ENCODE measurements around the gene BEST1. TPM values are rescaled to one million over a fixed set of nuclear protein-coding genes. Genes with fewer than 3 reads are reported as not detected.

BEST1 gene
- total RNA-seq, 1 experiment from 2014 or later: 2.3 TPM

GRCh38 chr11:61949169-61950034 lies 749 bp upstream of the BEST1 start:
- H3K9me3 ChIP-seq (ENCODE audit: control insufficient read depth in 1 of 2, insufficient read depth in 1 of 2, low read depth in 1 of 2, low read length in 2 of 2): no peaks in the 10 kb centered on the region
- POLR2A ChIA-PET: interaction anchor here (0.6 to 5.5 kb wide), 17 partner anchors 12 to 162 kb away, joined by 3 to 60 read pairs (median 5); partner anchors contain the start of gene FTH1
- RAD21 ChIA-PET (ENCODE audit: low non-redundant PET in 1 of 2, low total read pairs in 2 of 2, uncharacterized antibody in 2 of 2, unreplicated experiment in 2 of 2): interaction anchor here (0.7 to 1.1 kb wide), 3 partner anchors 34 to 104 kb away, joined by 4 to 13 read pairs (median 4); no protein-coding TSS in a partner anchor
- ATAC-seq: peak; percentile 65
- H3K9ac ChIP-seq (ENCODE audit: low read length): no peak overlapping the region
- H3K4me3 ChIP-seq (replicated peaks in 1 of 2; ENCODE audit: low read depth in 1 of 2, low read length in 2 of 2): no peak overlapping the region
- BruUV-seq (replicated peaks): TSS peak; percentile 100
- peak; percentile 81 for DNase-seq (ENCODE audit: low read depth, low spot score)
- intact Hi-C loops (cut with micrococcal nuclease): loop anchor here (2.0 kb wide), 1 partner anchor 133 kb away; no protein-coding TSS in a partner anchor
- CTCF ChIA-PET: interaction anchor here (0.7 to 6.4 kb wide), 8 partner anchors 10 to 159 kb away, joined by 3 to 162 read pairs (median 8); partner anchors contain the start of genes FEN1 and TMEM258
- H3K9me2 ChIP-seq (ENCODE audit: insufficient read depth): no peaks in the 10 kb centered on the region
- TF ChIP-seq POLR2A (IDR thresholded peaks at IDR 0.05; ENCODE audit: borderline replicate concordance, extremely low read depth, insufficient read depth, insufficient read length): peak; percentile 20
- no peak for TF ChIP-seq MAX (IDR thresholded peaks at IDR 0.05)
- peak; percentile 54 for TF ChIP-seq POLR2AphosphoS5 (IDR thresholded peaks at IDR 0.05; ENCODE audit: low read depth, low read length)
- TF ChIP-seq CEBPB (IDR thresholded peaks at IDR 0.05; ENCODE audit: low read depth): peak; percentile 96
- no peak for TF ChIP-seq RAD21 (IDR thresholded peaks at IDR 0.05; ENCODE audit: low read depth)
- peak; percentile 61; the same call in 1 of the 2 replicates for TF ChIP-seq SP1 (IDR thresholded peaks at IDR 0.05; ENCODE audit: low read depth)
- no peak for TF ChIP-seq TCF7L2 (IDR thresholded peaks at IDR 0.05; ENCODE audit: borderline replicate concordance, extremely low read depth, insufficient read depth, insufficient read length)
- peaks cover 4 to 13% of the 10 kb centered on the region in 2 experiments; a peak in 2 of 4 replicates for H3K4me1 ChIP-seq (ENCODE audit: control insufficient read depth in 1 of 2, insufficient read depth in 2 of 2, low read length in 2 of 2)
- H3K27ac ChIP-seq (ENCODE audit: low read depth, low read length): no peak overlapping the region
- H3K4me2 ChIP-seq (ENCODE audit: low read length): no peak overlapping the region
- H3K79me2 ChIP-seq (ENCODE audit: insufficient read depth, low read length): no peaks in the 10 kb centered on the region
- H3K27me3 ChIP-seq (ENCODE audit: insufficient read depth, low read length): no peaks in the 10 kb centered on the region
- no peaks in the 10 kb centered on the region for H3K36me3 ChIP-seq (ENCODE audit: control insufficient read depth in 1 of 2, insufficient read depth in 2 of 2, low read length in 2 of 2)
- no peaks in the 10 kb centered on the region for H4K20me1 ChIP-seq (ENCODE audit: insufficient read depth)
- peak overlapping the region; percentile 32 for H2AFZ ChIP-seq (ENCODE audit: low read depth, low read length, poor library complexity, severe bottlenecking)

All from HCT116 (cell line).